Esophagus squamous epithelium (tissue), 4 donors: Measurements from ENCODE around the gene COQ9.

Experiments used
- POLR2A ChIP-seq, 4 donors: fragments of 450-650 bp; IDR thresholded peaks; one replicate each; pipeline ENCODE4 v1.6.1; 2017; ENCODE audit warnings: antibody characterized with exemption in 4 of 4, mild to moderate bottlenecking in 4 of 4, moderate library complexity in 3 of 4
- TF ChIP-seq, protein P1 (sequence below), 6 experiments: fragments of 450-650 bp in 4 of 6; fragments of 200-600 bp in 2 of 6; sonication (generic) in 2 of 6; IDR thresholded peaks; one replicate each; pipeline ENCODE4 v1.5.1; 2016 to 2019; ENCODE audit warnings: antibody characterized with exemption in 6 of 6, mild to moderate bottlenecking in 4 of 6, moderate library complexity in 4 of 6

DNA sequence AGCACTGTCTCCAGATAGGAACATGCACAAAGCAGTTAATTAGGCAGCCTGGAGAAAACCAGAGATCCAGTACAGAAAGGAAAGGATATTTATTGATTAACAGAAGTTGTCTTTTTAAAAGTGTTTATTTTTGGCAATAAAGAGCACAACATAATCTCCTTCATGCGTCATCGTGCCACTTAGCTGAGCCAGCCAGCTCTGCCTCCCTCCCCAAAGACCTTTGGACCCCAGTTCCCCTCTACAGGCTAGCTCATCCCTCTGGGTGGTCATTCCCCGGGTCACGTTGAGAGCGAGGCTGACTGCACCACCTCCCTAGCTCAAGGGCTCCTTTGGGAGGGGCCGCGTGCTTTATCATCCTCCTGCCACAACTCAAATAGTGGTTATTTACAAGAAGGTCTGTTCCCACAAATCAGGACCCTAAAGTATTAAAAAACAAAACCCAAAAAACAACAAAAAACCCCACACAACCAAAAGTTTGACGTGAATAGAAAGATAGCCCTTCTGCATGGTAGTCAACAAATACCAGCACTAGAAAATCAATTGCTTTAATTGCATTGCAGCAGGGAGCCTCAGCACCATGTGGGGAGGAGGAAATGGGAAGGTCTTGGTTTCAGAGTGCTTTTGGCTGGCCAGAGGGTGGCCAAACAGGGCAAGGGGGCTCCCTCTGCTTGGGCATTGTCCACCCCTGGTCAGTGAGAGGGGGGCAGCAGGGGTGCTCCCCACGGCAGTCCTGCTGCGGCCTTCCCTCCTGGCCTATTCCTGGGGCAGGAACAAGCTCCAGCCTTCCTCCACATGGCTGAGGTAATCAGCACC is 24.8 kb downstream of the COQ9 start:
- TF ChIP-seq, protein P1, sequence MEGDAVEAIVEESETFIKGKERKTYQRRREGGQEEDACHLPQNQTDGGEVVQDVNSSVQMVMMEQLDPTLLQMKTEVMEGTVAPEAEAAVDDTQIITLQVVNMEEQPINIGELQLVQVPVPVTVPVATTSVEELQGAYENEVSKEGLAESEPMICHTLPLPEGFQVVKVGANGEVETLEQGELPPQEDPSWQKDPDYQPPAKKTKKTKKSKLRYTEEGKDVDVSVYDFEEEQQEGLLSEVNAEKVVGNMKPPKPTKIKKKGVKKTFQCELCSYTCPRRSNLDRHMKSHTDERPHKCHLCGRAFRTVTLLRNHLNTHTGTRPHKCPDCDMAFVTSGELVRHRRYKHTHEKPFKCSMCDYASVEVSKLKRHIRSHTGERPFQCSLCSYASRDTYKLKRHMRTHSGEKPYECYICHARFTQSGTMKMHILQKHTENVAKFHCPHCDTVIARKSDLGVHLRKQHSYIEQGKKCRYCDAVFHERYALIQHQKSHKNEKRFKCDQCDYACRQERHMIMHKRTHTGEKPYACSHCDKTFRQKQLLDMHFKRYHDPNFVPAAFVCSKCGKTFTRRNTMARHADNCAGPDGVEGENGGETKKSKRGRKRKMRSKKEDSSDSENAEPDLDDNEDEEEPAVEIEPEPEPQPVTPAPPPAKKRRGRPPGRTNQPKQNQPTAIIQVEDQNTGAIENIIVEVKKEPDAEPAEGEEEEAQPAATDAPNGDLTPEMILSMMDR (IDR thresholded peaks at IDR 0.05) = no peak
- TF ChIP-seq POLR2A (IDR thresholded peaks at IDR 0.05) = no peak
